Adrenal gland (tissue), 5 donors: ENCODE results near the gene TAF4.

Experiments
- CTCF ChIP-seq, 6 experiments: fragments of 450-650 bp in 4 of 6; fragments of 200-600 bp in 2 of 6; sonication (generic) in 1 of 6; IDR thresholded peaks; 1 replicate in 5 of 6; 2 replicates in 1 of 6; pipeline versions ENCODE4 v1.5.1 to v1.8.0; 2016 to 2021; ENCODE audit warnings: antibody characterized with exemption in 6 of 6, mild to moderate bottlenecking in 2 of 6, moderate library complexity in 1 of 6
- POLR2A ChIP-seq, 2 donors: fragments of 450-650 bp; IDR thresholded peaks; one replicate each; pipeline ENCODE4 v1.6.1; 2017; ENCODE audit warnings: antibody characterized with exemption in 2 of 2, mild to moderate bottlenecking in 2 of 2, moderate library complexity in 1 of 2
- donor health status: DM: no; HTN: no; CAD: no.

GRCh38 chr20:62063315-62063980 is 2.2 kb downstream of the TAF4 start:
- TF ChIP-seq POLR2A (IDR thresholded peaks at IDR 0.05) (no peak), CTCF (IDR thresholded peaks at IDR 0.05) (no peak)
